ENCODE measurements around the gene NVL. TPM values are rescaled to one million over a fixed set of nuclear protein-coding genes. Genes with fewer than 3 reads are reported as not detected.

The NVL gene
- total and polyA plus RNA-seq, 2 of the 4 experiments (the other 2 are of a cell fraction) = 16.5 to 18.4 TPM

GRCh38 chr1:224294775-224295174 lies 35.2 kb downstream of the NVL start:
- Histone ChIP-seq H3K56ac (ENCODE audit: extremely low read depth, insufficient read depth, low read length) (no peak overlapping the region), H3K4me2 (ENCODE audit: low read depth, low read length) (no peak overlapping the region), H3K79me1 (ENCODE audit: low read depth in 1 of 2, low read length in 2 of 2) (peaks cover 8% of the 10 kb centered on the region in 2 experiments; a peak in 3 of 4 replicates), H2BK120ac (ENCODE audit: low read depth, low read length) (no peak overlapping the region), H3K4me1 (ENCODE audit: control insufficient read depth, insufficient read depth, low read length) (0 out of 2 replicates have a peak, but pooled peaks cover 1% of the 10 kb centered on the region), H2AFZ (replicated peaks; ENCODE audit: low read length, poor library complexity) (no peak overlapping the region), H3K14ac (replicated peaks; ENCODE audit: low read depth, low read length) (no peak overlapping the region), H3K36me3 (ENCODE audit: control insufficient read depth, insufficient read depth, low read length) (peaks cover 30% of the 10 kb centered on the region), H3K4me3 (ENCODE audit: insufficient read depth, low read depth, low read length) (no peak overlapping the region), H2BK15ac (ENCODE audit: low read depth, low read length) (no peak overlapping the region), H3K23ac (ENCODE audit: low read depth, low read length) (no peak overlapping the region), H4K20me1 (ENCODE audit: insufficient read depth, low read length) (0 out of 2 replicates have a peak, but pooled peaks cover 2% of the 10 kb centered on the region), H2BK20ac (ENCODE audit: low read depth, low read length) (no peak overlapping the region), H4K5ac (ENCODE audit: low read depth, low read length) (no peak overlapping the region), H3K4ac (ENCODE audit: low read depth, low read length) (no peak overlapping the region), H2BK5ac (ENCODE audit: low read depth, low read length, poor library complexity, severe bottlenecking) (no peak overlapping the region), H3K27me3 (ENCODE audit: control insufficient read depth, insufficient read depth, low read length) (no peaks in the 10 kb centered on the region), H2AK5ac (ENCODE audit: low read depth, low read length) (no peak overlapping the region), H3K9ac (ENCODE audit: low read depth, low read length) (no peak overlapping the region), H4K91ac (ENCODE audit: insufficient read depth, low read depth, low read length) (no peak overlapping the region), H3K9me3 (ENCODE audit: control insufficient read depth, insufficient read depth, low read length) (no peaks in the 10 kb centered on the region), H4K8ac (ENCODE audit: low read depth in 2 of 2, low read length in 2 of 2) (no peak overlapping the region), H2AK9ac (replicated peaks; ENCODE audit: low read depth, low read length, poor library complexity) (no peak overlapping the region), H3K9me1 (ENCODE audit: insufficient read depth, low read length) (peaks cover 4% of the 10 kb centered on the region; the same call in 1 of the 2 replicates), H3K18ac (ENCODE audit: low read depth, low read length) (no peak overlapping the region), H3K27ac (ENCODE audit: insufficient read depth, low read length) (no peak overlapping the region)
- BruUV-seq (replicated peaks) = no TSS peak
- TF ChIP-seq CTCF (conservative IDR thresholded peaks at IDR 0.05; ENCODE audit: low read depth, low read length) (no peak), ELK1 (IDR thresholded peaks at IDR 0.05; ENCODE audit: borderline replicate concordance, low read depth, low read length) (no peak), USF2 (IDR thresholded peaks at IDR 0.05; ENCODE audit: low read depth, low read length) (no peak), CEBPB (IDR thresholded peaks at IDR 0.05; ENCODE audit: low read depth, low read length) (no peak), NFE2L2 (IDR thresholded peaks at IDR 0.05; ENCODE audit: low read depth, low read length) (no peak), BHLHE40 (IDR thresholded peaks at IDR 0.05; ENCODE audit: low read depth, low read length) (no peak), SMC3 (IDR thresholded peaks at IDR 0.05; ENCODE audit: low read depth, low read length) (no peak), POLR2A (IDR thresholded peaks at IDR 0.05; ENCODE audit: low read depth, low read length) (no peak), MAZ (IDR thresholded peaks at IDR 0.05; ENCODE audit: borderline replicate concordance, low read depth, low read length) (no peak), MAFK (IDR thresholded peaks at IDR 0.05; ENCODE audit: low read depth, low read length) (no peak)
- POLR2A ChIA-PET (ENCODE audit: unreplicated experiment) = no interaction called here
- dilution Hi-C loops (cut with HindIII; ENCODE audit: low sequenced_read_pairs, unreplicated experiment) = no loop called here
- WGBS, 2 experiments (ENCODE audit: extremely low coverage in 2 of 2, insufficient read length in 1 of 2) = no CpG with 5 or more reads among the region's 1 CpG
- DNase-seq (no peak), ATAC-seq (ENCODE audit: low read depth) (no peak)
- intact Hi-C loops (cut with micrococcal nuclease) = no loop called here
- in situ Hi-C loops (cut with MboI; ENCODE audit: low sequenced_read_pairs) = no loop called here
- CTCF ChIA-PET = no interaction called here

All from IMR-90 (cell line).